WTC11 (cell line): ENCODE measurements around the gene MXRA7. TPM values are rescaled to one million over a fixed set of nuclear protein-coding genes. Genes with fewer than 3 reads are reported as not detected.

Experiments
- ATAC-seq: fragments of 200-7000 bp; cut with Tn5 transposase; 2 replicates; pipeline ENCODE4 v1.10.0; 2021; ENCODE audit warnings: mild to moderate bottlenecking, moderate library complexity
- CTCF ChIA-PET: fragments of 300-600 bp; sonication (Branson Sonifier 250); formaldehyde crosslinking; loops from one replicate; lab custom pipeline; 2021; ENCODE audit warnings: antibody characterized with exemption; lab: Charles Lee
- POLR2A ChIA-PET: fragments of 350-600 bp; sonication (Branson Sonifier 250); formaldehyde crosslinking; loops from one replicate; lab custom pipeline; 2021; ENCODE audit warnings: antibody characterized with exemption; lab: Charles Lee
- DNase-seq: peaks from one replicate; pipeline ENCODE4 v3.0.0; 2021; ENCODE audit warnings: low spot score
- H3K27ac Mint-ChIP-seq: 2 replicates; pipeline ENCODE4 v1.8.0; 2021; ENCODE audit warnings: mixed read lengths
- H3K27me3 Mint-ChIP-seq: 2 replicates; pipeline ENCODE4 v1.8.0; 2021; ENCODE audit warnings: low read depth, mild to moderate bottlenecking, moderate library complexity, mixed read lengths
- H3K36me3 Mint-ChIP-seq: 2 replicates; pipeline ENCODE4 v1.8.0; 2021; ENCODE audit warnings: mixed read lengths
- H3K4me1 Mint-ChIP-seq: 2 replicates; pipeline ENCODE4 v1.8.0; 2022; ENCODE audit warnings: mixed read lengths
- H3K4me3 Mint-ChIP-seq: 2 replicates; pipeline ENCODE4 v1.8.0; 2021; ENCODE audit warnings: mild to moderate bottlenecking, moderate library complexity, mixed read lengths
- H3K9me3 Mint-ChIP-seq: 2 replicates; pipeline ENCODE4 v1.8.0; 2021; ENCODE audit warnings: mixed read lengths
- CBFB ChIP-seq: sonication (generic); formaldehyde crosslinking; IDR thresholded peaks from 2 replicates; pipeline ENCODE4 v1.8.1; 2022; ENCODE audit warnings: mild to moderate bottlenecking, low read depth, missing genetic modification reagents
- CDX4 ChIP-seq: fragments of 250-450 bp; sonication (Bioruptor Pico); IDR thresholded peaks from 2 replicates; pipeline ENCODE4 v1.9.0; 2021; ENCODE audit warnings: moderate library complexity, mild to moderate bottlenecking, inconsistent platforms, borderline replicate concordance
- E2F4 ChIP-seq: sonication (generic); formaldehyde crosslinking; IDR thresholded peaks from 2 replicates; pipeline ENCODE4 v1.8.1; 2022; ENCODE audit warnings: low read depth, mild to moderate bottlenecking, moderate library complexity, missing genetic modification reagents, borderline replicate concordance
- ERG ChIP-seq: fragments of 250-450 bp; sonication (Bioruptor Pico); IDR thresholded peaks from 2 replicates; pipeline ENCODE4 v1.8.0; 2021; ENCODE audit warnings: mild to moderate bottlenecking
- FOXK1 ChIP-seq: sonication (generic); formaldehyde crosslinking; IDR thresholded peaks from 2 replicates; pipeline ENCODE4 v1.8.0; 2022; ENCODE audit warnings: mild to moderate bottlenecking, moderate library complexity, missing genetic modification reagents
- GRHL2 ChIP-seq: fragments of 250-450 bp; sonication (Bioruptor Pico); IDR thresholded peaks from 2 replicates; pipeline ENCODE4 v1.8.0; 2022; ENCODE audit warnings: mild to moderate bottlenecking, moderate library complexity; ENCODE audit not compliant: insufficient replicate concordance, severe bottlenecking
- KAT7 ChIP-seq: sonication (generic); formaldehyde crosslinking; IDR thresholded peaks from 2 replicates; pipeline ENCODE4 v1.8.1; 2023; ENCODE audit warnings: missing genetic modification reagents, mild to moderate bottlenecking, borderline replicate concordance
- MLX ChIP-seq: sonication (generic); formaldehyde crosslinking; IDR thresholded peaks from 2 replicates; pipeline ENCODE4 v1.8.1; 2023; ENCODE audit warnings: mild to moderate bottlenecking, missing genetic modification reagents, moderate library complexity
- NR3C1 ChIP-seq: sonication (generic); formaldehyde crosslinking; conservative IDR thresholded peaks from 2 replicates; pipeline ENCODE4 v1.8.1; 2023; ENCODE audit warnings: low read depth, mild to moderate bottlenecking, missing genetic modification reagents
- PRDM15 ChIP-seq: sonication (generic); formaldehyde crosslinking; IDR thresholded peaks from 2 replicates; pipeline ENCODE4 v1.8.0; 2022; ENCODE audit warnings: missing genetic modification reagents
- SMAD4 ChIP-seq: sonication (generic); formaldehyde crosslinking; IDR thresholded peaks from 2 replicates; pipeline ENCODE4 v1.8.0; 2022; ENCODE audit warnings: mild to moderate bottlenecking, missing genetic modification reagents
- SP1 ChIP-seq: sonication (generic); formaldehyde crosslinking; conservative IDR thresholded peaks from 2 replicates; pipeline ENCODE4 v1.8.1; 2022; ENCODE audit warnings: missing genetic modification reagents
- TP53 ChIP-seq: sonication (generic); formaldehyde crosslinking; IDR thresholded peaks from 2 replicates; pipeline ENCODE4 v1.8.1; 2023; ENCODE audit warnings: mild to moderate bottlenecking, missing genetic modification reagents
- USF1 ChIP-seq: sonication (generic); formaldehyde crosslinking; IDR thresholded peaks from 2 replicates; pipeline ENCODE4 v1.8.0; 2022; ENCODE audit warnings: mild to moderate bottlenecking, missing genetic modification reagents
- ZNF396 ChIP-seq: fragments of 250-450 bp; sonication (Bioruptor Pico); IDR thresholded peaks from 2 replicates; pipeline ENCODE4 v1.8.0; 2021; ENCODE audit warnings: mild to moderate bottlenecking, moderate library complexity, borderline replicate concordance
- ZNF532 ChIP-seq: fragments of 250-450 bp; sonication (Bioruptor Pico); IDR thresholded peaks from 2 replicates; pipeline ENCODE4 v1.9.0; 2021; ENCODE audit warnings: mild to moderate bottlenecking, borderline replicate concordance
- ZNF671 ChIP-seq: fragments of 250-450 bp; sonication (Bioruptor Pico); IDR thresholded peaks from 2 replicates; pipeline ENCODE4 v1.8.0; 2021; ENCODE audit warnings: mild to moderate bottlenecking
- total RNA-seq: library from RNA; stranded (reverse); gene quantifications from 3 replicates; pipeline ENCODE4 v1.2.3, GENCODE V29; 2021

The MXRA7 gene
- total RNA-seq, 1 experiment from 2014 or later: 46.5 TPM

- TF ChIP-seq ERG (CRISPR knock-in tag) (no peak), E2F4 (CRISPR knock-in tag) (no peak), GRHL2 (no peak), KAT7 (no peak), SP1 (CRISPR knock-in tag) (no peak), CBFB (CRISPR knock-in tag) (no peak), NR3C1 (CRISPR knock-in tag) (no peak)
- TF ChIP-seq, all 79 proteins: peak for 0
Measured at GRCh38 chr17:76644995-76645394, 65.8 kb downstream of the MXRA7 start (continued).

GRCh38 chr17:76643553-76644148, 67.1 kb downstream of the MXRA7 start, which contains the start of gene ST6GALNAC1:
Gene ST6GALNAC1, minus strand, starts transcription at chr17:76643757. Its CDS starts 119 bp downstream, at chr17:76643638.
- peaks cover 14% of the 10 kb centered on the region for H3K4me1 Mint-ChIP-seq
- no peaks in the 10 kb centered on the region; the same call in 1 of the 2 replicates for H3K27me3 Mint-ChIP-seq
- DNase-seq: no peak
- TF ChIP-seq ZNF671 (CRISPR knock-in tag) (no peak), ZNF532 (no peak), TP53 (CRISPR knock-in tag) (no peak), USF1 (no peak), FOXK1 (CRISPR knock-in tag) (no peak), PRDM15 (CRISPR knock-in tag) (no peak), CDX4 (CRISPR knock-in tag) (no peak), SMAD4 (CRISPR knock-in tag) (no peak), ZNF396 (no peak), MLX (CRISPR knock-in tag) (no peak)
- H3K4me3 Mint-ChIP-seq: no peak within 1 kb of the TSS
- H3K27ac Mint-ChIP-seq: no peak within 1 kb of the TSS
- POLR2A ChIA-PET: no interaction called here
- ATAC-seq: no peak
- H3K36me3 Mint-ChIP-seq: no peaks in the 10 kb centered on the region
- CTCF ChIA-PET: interaction anchor here (1.0 to 1.3 kb wide), 2 partner anchors 20 to 185 kb away, joined by 3 to 4 read pairs; no protein-coding TSS in a partner anchor
- no peaks in the 10 kb centered on the region for H3K9me3 Mint-ChIP-seq
